HG03103 (cell line): ENCODE results near the gene ABLIM2.

Experiments used
- ATAC-seq: cut with Tn5 transposase; IDR thresholded peaks from one replicate; pipeline ENCODE4 v1.9.1; 2021; ENCODE audit warnings: low read depth; ENCODE audit not compliant: unreplicated experiment

The ABLIM2 gene

GRCh38 chr4:8107146-8107657 is 51.4 kb downstream of the ABLIM2 start:
- no peak for ATAC-seq

- ATAC-seq = no peak
Measured at GRCh38 chr4:8106451-8107025, 52.1 kb downstream of the ABLIM2 start.

- no peak for ATAC-seq
Measured at GRCh38 chr4:8105306-8106100, 53.1 kb downstream of the ABLIM2 start.

GRCh38 chr4:8104491-8105305 is 53.9 kb downstream of the ABLIM2 start:
- no peak for ATAC-seq

- no peak for ATAC-seq
Measured at GRCh38 chr4:8103421-8104390, 54.9 kb downstream of the ABLIM2 start.

GRCh38 chr4:8102831-8103230 is 55.8 kb downstream of the ABLIM2 start:
- no peak for ATAC-seq

GRCh38 chr4:8102076-8102355 is 56.6 kb downstream of the ABLIM2 start:
- ATAC-seq = no peak

- no peak for ATAC-seq
Measured at GRCh38 chr4:8101213-8102075, 57.2 kb downstream of the ABLIM2 start.

- ATAC-seq = no peak
Measured at GRCh38 chr4:8099981-8100464, 58.6 kb downstream of the ABLIM2 start.

GRCh38 chr4:8098506-8098905 is 60.1 kb downstream of the ABLIM2 start:
- no peak for ATAC-seq

GRCh38 chr4:8097721-8098345 is 60.8 kb downstream of the ABLIM2 start:
- ATAC-seq = no peak

GRCh38 chr4:8097141-8097541 is 61.5 kb downstream of the ABLIM2 start:
- no peak for ATAC-seq

- ATAC-seq = no peak
Measured at GRCh38 chr4:8096690-8097061, 61.9 kb downstream of the ABLIM2 start.

- ATAC-seq = no peak
Measured at GRCh38 chr4:8095956-8096689, 62.5 kb downstream of the ABLIM2 start.

GRCh38 chr4:8093587-8094274 is 64.9 kb downstream of the ABLIM2 start:
- no peak for ATAC-seq

- no peak for ATAC-seq
Measured at GRCh38 chr4:8092282-8092681, 66.3 kb downstream of the ABLIM2 start.

GRCh38 chr4:8090744-8091301 is 67.8 kb downstream of the ABLIM2 start:
- no peak for ATAC-seq
